Activated B cell treated with CpG ODN at 0.5 μM for 24 hours (primary cell): ENCODE results near the gene RIPPLY2. TPM values are rescaled to one million over a fixed set of nuclear protein-coding genes. Genes with fewer than 3 reads are reported as not detected.
A peak's percentile ranks its signal among the peaks of the same experiment; 100 is the strongest.

Experiments
- ATAC-seq: fragments of 200-7000 bp; cut with Tn5 transposase; one replicate; pipeline ENCODE4 v1.10.0; 2021; ENCODE audit warnings: low read depth, mild to moderate bottlenecking, moderate library complexity
- CTCF ChIA-PET: fragments of 350-600 bp; sonication (Branson Sonifier 250); formaldehyde crosslinking; loops from one replicate; lab custom pipeline; 2021; ENCODE audit warnings: antibody characterized with exemption; lab: Charles Lee
- POLR2A ChIA-PET: fragments of 350-600 bp; sonication (Branson Sonifier 250); formaldehyde crosslinking; loops from one replicate; lab custom pipeline; 2021; ENCODE audit warnings: antibody characterized with exemption; lab: Charles Lee
- DNase-seq: peaks from one replicate; pipeline ENCODE4 v3.0.0; 2022
- H3K27ac Mint-ChIP-seq: one replicate; pipeline ENCODE4 v1.8.0; 2020; ENCODE audit warnings: mixed read lengths
- H3K27me3 Mint-ChIP-seq: one replicate; pipeline ENCODE4 v1.8.0; 2021; ENCODE audit warnings: mixed read lengths
- H3K36me3 Mint-ChIP-seq: one replicate; pipeline ENCODE4 v1.8.0; 2021; ENCODE audit warnings: low read depth, mixed read lengths
- H3K4me1 Mint-ChIP-seq: one replicate; pipeline ENCODE4 v1.8.0; 2021; ENCODE audit warnings: mixed read lengths
- H3K4me3 Mint-ChIP-seq: one replicate; pipeline ENCODE4 v1.8.0; 2020; ENCODE audit warnings: mild to moderate bottlenecking, mixed read lengths
- H3K9me3 Mint-ChIP-seq: one replicate; pipeline ENCODE4 v1.8.0; 2020; ENCODE audit warnings: mixed read lengths
- intact Hi-C: fragments of 100-400 bp; cut with micrococcal nuclease; formaldehyde crosslinking; loops from one replicate; pipeline ENCODE4 v1.15.1; 2024
- total RNA-seq: library from RNA; stranded (reverse); gene quantifications from 2 replicates; pipeline ENCODE4 v1.2.3, GENCODE V29; 2022
- TF ChIP-seq, protein P1 (sequence below): fragments of 200-600 bp; IDR thresholded peaks from one replicate; pipeline ENCODE4 v1.8.0; 2022; ENCODE audit warnings: antibody characterized with exemption, mild to moderate bottlenecking

The RIPPLY2 gene
- total RNA-seq, 1 donor from 2014 or later: not detected

DNA sequence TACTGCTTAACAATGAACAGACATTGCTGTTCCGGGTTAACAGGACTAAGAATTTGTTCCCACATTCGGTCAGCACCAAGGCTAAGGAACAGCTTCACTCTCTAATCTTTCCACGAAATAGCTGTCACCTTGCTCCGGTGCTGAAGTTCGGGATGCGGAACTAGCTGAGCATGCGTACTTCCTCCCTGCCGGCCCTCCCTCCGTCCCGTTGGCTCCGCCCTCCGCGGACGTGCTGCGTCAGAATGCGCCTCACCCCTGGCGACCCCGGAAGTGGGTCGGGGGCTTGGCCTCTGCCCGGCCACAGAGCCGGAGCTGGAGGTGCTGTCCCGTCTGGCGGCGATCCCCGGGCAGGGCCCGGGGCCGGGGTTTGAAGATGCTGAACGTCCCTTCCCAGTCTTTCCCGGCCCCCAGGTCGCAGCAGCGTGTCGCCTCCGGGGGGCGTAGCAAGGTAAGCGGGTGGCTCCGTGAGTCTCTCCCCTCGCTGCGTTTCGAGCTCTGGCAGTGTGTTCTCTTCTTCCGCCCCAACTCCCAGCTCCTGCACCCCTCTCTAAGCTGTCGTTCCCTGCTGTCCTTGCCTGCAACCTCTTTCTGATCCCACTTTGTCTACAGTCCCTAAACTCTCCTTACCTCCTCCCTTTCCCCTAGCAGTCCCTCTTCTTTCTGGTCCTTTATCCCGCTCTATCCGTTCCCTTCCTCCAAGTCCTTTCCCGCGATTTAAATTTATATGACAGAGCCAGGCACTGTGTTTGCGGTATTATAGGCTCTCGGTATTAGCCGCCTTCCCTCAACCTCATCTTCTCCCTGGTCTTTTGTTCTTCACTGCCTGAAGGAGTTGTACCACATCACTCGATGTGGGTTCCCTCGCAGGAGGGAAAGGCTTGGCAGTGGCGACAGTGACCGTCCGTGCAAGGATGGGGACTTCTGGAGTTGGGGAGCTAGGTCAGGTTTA lies 6.5 kb downstream of the RIPPLY2 start, which contains the start of gene CYB5R4:
Gene CYB5R4, plus strand, starts transcription at position 280 of the 949 bp plus-strand sequence. Its CDS starts 94 bp downstream, at position 374.
- H3K27me3 Mint-ChIP-seq: peaks cover 13% of the 10 kb centered on the region
- peaks cover 21% of the 10 kb centered on the region for H3K36me3 Mint-ChIP-seq
- TF ChIP-seq, protein P1, sequence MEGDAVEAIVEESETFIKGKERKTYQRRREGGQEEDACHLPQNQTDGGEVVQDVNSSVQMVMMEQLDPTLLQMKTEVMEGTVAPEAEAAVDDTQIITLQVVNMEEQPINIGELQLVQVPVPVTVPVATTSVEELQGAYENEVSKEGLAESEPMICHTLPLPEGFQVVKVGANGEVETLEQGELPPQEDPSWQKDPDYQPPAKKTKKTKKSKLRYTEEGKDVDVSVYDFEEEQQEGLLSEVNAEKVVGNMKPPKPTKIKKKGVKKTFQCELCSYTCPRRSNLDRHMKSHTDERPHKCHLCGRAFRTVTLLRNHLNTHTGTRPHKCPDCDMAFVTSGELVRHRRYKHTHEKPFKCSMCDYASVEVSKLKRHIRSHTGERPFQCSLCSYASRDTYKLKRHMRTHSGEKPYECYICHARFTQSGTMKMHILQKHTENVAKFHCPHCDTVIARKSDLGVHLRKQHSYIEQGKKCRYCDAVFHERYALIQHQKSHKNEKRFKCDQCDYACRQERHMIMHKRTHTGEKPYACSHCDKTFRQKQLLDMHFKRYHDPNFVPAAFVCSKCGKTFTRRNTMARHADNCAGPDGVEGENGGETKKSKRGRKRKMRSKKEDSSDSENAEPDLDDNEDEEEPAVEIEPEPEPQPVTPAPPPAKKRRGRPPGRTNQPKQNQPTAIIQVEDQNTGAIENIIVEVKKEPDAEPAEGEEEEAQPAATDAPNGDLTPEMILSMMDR: no peak
- POLR2A ChIA-PET: interaction anchor here (0.6 to 2.0 kb wide), 6 partner anchors 64 to 1819 kb away, joined by 3 to 21 read pairs (median 6); partner anchors contain the start of genes CEP162, SYNCRIP and UBE3D
- H3K4me1 Mint-ChIP-seq: peaks cover 50% of the 10 kb centered on the region
- DNase-seq: peak; percentile 93
- H3K27ac Mint-ChIP-seq: peak within 1 kb of the TSS; percentile 86
- H3K4me3 Mint-ChIP-seq: peak within 1 kb of the TSS; percentile 98
- intact Hi-C loops: loop anchor here (1.0 to 10.0 kb wide), 7 partner anchors 21 to 1819 kb away; partner anchors contain the start of genes CEP162, DOP1A, IBTK and NT5E
- CTCF ChIA-PET: interaction anchor here (1.6 to 1.9 kb wide), 2 partner anchors 24 to 368 kb away, joined by 6 to 17 read pairs; partner anchors contain the start of gene CEP162
- H3K9me3 Mint-ChIP-seq: no peaks in the 10 kb centered on the region
- peak; percentile 97 for ATAC-seq

DNA sequence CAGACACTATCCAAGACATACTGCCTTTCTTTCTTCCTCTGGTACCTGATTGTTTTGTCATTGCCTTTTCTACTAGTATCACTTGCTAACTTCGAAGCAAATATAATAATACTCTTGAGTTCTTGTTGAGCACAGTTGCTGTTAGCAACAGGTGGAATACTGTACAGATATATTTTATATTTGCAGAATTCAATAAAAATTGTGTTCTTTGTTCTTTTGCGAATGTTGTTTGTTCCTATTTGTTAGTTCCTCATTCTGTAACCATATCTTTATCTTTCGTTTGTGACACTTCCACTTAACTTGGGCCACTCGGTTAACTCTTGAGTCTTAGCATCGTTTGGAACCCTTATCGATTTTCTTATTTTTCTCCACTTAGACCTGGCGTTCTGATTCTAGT lies 7.2 kb downstream of the RIPPLY2 start:
- POLR2A ChIA-PET: interaction anchor here (1.7 to 2.0 kb wide), 3 partner anchors 367 to 1818 kb away, joined by 4 to 21 read pairs (median 6); partner anchors contain the start of genes CEP162 and UBE3D
- peaks cover 7% of the 10 kb centered on the region for H3K27me3 Mint-ChIP-seq
- DNase-seq: no peak

DNA sequence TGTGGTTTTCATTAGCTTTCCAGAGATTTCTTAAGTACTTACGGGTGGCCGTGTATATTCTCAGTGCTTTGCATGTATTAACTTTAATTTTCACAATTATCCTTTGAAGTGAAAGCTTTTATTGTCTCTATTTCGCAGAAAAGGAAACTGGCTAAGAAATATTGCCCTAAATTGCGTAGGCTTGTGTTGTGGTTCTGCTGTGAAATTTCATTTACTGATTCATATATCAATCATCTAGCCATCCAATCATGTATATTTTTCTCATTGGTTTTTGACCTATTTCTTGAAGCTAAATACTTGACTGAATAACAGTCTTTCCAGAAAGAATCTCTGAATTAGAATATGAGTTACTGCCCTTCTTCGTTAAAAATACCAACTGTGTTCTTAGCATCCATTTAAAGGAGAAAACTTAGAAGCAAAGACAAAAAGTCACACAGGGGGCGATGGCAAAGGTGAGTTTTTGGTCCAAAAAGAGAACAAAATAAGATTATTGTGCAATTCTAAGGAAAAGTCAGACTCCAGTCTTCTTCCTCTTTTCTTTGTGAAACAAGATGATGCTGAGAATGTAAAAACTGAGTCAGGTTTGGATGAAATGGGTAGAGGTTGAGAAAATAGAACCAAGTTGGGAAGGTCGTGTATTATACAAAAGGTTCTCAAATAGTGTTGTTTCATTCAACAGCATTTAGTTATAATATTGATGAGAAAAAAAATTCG lies 7.8 kb downstream of the RIPPLY2 start:
- H3K27ac Mint-ChIP-seq: peak overlapping the region; percentile 86

More for the DNA sequence above, 7.2 kb downstream of the RIPPLY2 start:
- CTCF ChIA-PET: interaction anchor here (1.6 to 1.9 kb wide), 2 partner anchors 23 to 367 kb away, joined by 6 to 17 read pairs; partner anchors contain the start of gene CEP162
- Mint-ChIP-seq H3K36me3 (peaks cover 27% of the 10 kb centered on the region), H3K9me3 (no peaks in the 10 kb centered on the region), H3K27ac (peak overlapping the region; percentile 86), H3K4me1 (peaks cover 53% of the 10 kb centered on the region), H3K4me3 (peak overlapping the region; percentile 98)
- ATAC-seq: no peak
- intact Hi-C loops: loop anchor here (2.0 kb wide), 1 partner anchor 20 kb away; no protein-coding TSS in a partner anchor
- TF ChIP-seq, protein P1: no peak

DNA sequence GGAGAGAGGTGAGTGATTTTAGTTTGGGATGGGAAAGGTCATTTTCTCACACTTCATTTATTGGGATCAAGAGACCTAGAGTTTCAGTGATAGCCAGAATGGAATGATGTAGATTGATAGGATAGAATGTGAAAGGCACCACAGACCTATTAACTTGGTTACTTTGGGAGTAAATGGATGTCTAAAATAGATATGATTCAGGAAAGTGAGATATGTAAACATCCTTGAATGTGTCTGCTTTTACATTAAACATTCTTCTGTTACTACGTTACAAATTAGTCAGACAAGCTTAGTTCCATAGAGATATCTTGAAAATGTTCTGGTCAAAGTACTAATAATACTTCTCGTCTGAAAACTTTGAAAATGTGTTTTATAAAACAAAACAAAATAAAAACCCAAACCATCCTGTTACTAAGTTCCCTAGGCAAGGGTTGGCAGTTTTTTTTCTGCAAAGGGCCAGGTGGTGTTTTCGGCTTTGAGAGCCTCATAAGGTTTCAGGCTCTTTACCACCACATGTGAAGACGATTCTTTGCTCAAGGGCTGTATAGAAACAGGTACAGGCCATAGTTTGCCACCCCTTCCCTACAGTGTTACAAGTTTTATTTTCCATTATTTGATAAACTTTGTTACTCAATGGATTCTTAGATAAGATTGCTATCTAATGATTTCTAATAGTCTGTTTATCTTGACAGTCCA lies 9.8 kb downstream of the RIPPLY2 start:
- CTCF ChIA-PET: no interaction called here
- Mint-ChIP-seq H3K9me3 (peaks cover 6% of the 10 kb centered on the region), H3K36me3 (peaks cover 52% of the 10 kb centered on the region), H3K4me3 (no peak overlapping the region), H3K27me3 (no peaks in the 10 kb centered on the region), H3K27ac (no peak overlapping the region), H3K4me1 (peaks cover 53% of the 10 kb centered on the region)
- TF ChIP-seq, protein P1: no peak
- intact Hi-C loops: no loop called here
- ATAC-seq (no peak), DNase-seq (no peak)
- POLR2A ChIA-PET: no interaction called here

More for the DNA sequence above, 7.8 kb downstream of the RIPPLY2 start:
- POLR2A ChIA-PET: interaction anchor here (1.7 to 2.0 kb wide), 3 partner anchors 367 to 1817 kb away, joined by 4 to 21 read pairs (median 6); partner anchors contain the start of genes CEP162 and UBE3D
- intact Hi-C loops: loop anchor here (2.0 kb wide), 1 partner anchor 20 kb away; no protein-coding TSS in a partner anchor
- CTCF ChIA-PET: interaction anchor here (1.6 kb wide), 1 partner anchor 23 kb away, joined by 6 read pairs; no protein-coding TSS in a partner anchor
- peaks cover 53% of the 10 kb centered on the region for H3K4me1 Mint-ChIP-seq
- H3K4me3 Mint-ChIP-seq: peak overlapping the region; percentile 98
- H3K27me3 Mint-ChIP-seq: peaks cover 3% of the 10 kb centered on the region
- DNase-seq (no peak), ATAC-seq (no peak)
- no peaks in the 10 kb centered on the region for H3K9me3 Mint-ChIP-seq
- TF ChIP-seq, protein P1: no peak
- H3K36me3 Mint-ChIP-seq: peaks cover 33% of the 10 kb centered on the region
